Stimulated activated CD8-positive, alpha-beta memory T cell treated with anti-CD3 and anti-CD28 coated beads, Interleukin-7, amount 100 ng/mL, for 4 hours (primary cell): ENCODE data around the gene ZBTB7C.

Experiments
- DNase-seq, 2 donors: peaks; one replicate each; pipeline ENCODE4 v3.0.0-alpha.2; 2020; ENCODE audit warnings: low read depth in 2 of 2

The ZBTB7C gene

GRCh38 chr18:48022531-48023329 lies 386.5 kb downstream of the ZBTB7C start:
- no peak for DNase-seq

- DNase-seq = no peak
Observed at GRCh38 chr18:48022021-48022420, 387.2 kb downstream of the ZBTB7C start.

DNA sequence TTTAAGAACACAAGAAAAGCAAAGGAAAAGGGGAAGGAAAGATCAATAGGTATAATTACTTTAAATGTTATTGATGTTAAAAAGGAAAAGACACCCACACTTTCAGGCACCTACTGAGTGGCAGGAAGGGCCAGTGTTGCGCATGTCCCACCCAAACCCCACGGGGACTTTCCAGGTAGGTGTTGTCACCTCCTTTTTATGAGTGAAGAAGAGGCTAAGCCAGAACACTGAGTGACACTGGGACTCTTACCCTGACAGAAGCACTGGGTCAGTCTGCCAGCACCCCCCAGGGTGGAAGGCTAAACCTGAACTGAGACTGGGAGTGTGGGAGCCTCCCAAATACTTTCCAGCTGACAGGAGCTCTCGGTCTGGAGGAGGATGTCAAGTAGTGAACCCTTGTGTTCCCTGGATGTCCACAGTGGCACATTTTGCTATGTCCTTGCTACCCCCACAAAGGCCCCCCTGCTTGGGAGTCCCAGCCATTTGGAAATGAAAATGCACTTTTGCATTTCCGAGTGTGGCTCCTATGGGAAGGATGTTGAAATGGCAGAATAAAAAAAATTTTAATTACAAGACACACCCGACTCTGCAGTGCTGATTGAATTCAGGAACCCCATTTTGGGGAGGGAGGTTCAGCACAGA lies 387.8 kb downstream of the ZBTB7C start:
- no peak for DNase-seq

DNA sequence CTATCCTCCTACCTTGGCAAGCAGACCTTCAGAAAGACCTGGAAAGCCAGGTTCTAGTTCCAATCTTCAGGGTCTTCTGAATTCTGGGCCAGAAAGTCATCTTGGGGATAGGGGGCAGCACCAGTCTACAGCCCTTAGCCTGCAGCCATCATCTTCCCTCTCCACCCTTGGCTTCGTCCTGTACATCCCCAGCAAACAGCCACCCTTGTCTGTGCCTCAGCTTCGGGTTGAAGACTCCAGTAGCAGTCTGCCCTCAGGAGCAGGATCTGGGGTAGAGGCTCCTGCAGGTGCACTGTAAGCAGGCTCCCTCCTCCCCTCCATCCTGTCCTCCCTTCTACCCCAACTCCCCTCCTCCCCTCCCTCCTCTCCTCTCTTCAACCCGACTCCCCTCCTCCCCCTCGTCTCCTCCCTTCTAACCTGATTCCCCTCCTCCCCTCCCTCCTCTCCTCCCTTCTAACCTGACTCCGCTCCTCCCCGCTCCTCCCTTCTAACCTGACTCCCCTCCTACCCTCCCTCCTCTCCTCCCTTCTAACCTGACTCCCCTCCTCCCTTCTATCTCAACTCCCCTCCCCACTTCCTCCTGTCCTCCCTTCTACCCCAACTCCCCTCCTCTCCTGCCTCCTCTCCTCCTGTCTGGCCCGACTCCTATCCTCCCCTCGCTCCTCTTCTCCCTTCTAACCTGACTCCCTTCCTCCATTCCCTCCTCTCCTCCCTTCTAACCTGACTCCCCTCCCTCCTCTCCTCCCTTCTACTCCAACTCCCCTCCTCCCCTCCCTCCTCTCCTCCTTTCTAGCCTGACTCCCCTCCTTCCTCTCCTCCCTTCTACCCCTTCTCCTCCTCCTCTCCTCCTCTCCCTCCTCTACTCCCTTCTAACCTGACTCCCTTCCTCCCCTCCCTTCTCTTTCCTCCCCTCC lies 388.6 kb downstream of the ZBTB7C start:
- DNase-seq = no peak

DNA sequence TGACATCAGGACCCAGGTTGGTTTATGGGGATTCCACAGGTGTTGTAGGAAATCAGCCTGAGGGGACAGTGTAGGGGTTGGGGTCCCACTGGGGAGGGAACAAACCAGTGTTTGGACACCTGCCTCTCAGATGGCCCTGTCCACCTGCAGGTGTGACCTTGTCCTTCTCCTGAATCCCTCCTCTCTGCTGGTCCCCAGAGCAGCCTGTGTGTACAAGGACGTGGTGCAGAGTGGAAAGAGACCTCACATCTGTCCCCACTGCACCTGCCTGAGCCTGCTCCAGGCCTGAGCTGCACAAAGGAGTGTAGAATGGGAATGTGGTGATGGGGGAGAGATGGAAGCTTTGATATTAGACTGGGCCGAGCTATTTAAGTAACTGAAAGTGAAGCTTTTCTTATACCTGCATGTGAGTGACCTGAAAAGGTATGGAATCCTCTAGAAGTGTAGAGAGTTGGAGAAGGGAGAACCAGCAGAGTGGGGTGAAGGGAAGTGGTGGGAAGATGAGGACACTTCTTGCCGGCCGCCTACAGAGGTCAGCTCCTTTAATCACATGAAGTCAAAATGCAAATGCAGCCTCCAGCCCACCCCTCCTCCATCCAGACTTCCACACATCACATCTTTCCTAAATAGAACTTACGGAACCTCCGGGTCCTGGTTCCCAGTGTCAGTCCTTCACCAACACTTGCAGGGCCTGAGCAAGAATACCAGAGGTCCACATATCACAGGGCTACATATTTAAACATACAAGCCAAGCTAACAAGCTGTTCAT lies 389.4 kb downstream of the ZBTB7C start:
- DNase-seq = no peak

- DNase-seq = no peak
Observed at GRCh38 chr18:48018851-48019250, 390.3 kb downstream of the ZBTB7C start.

DNA sequence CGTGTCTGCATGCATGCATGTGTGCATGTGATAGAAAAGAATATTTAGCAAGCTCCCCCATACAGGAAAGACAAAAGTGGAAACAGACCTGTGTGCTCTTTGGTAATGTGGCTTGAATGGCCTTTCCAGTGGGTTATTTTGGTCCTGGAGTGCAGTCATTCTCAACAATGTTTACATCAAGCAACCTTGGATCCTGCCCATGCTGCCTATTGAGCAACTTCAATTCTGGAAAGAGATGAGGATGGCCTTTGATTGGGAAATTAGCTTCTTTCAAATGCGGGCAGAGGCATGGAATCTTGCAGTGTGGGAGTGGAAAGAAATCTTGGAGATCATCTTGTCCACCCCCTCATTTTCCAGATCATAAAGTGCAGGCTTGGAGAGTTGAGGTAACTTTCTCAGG lies 391.5 kb downstream of the ZBTB7C start:
- DNase-seq = no peak

- DNase-seq = no peak
Observed at GRCh38 chr18:48013162-48013561, 396.0 kb downstream of the ZBTB7C start.

DNA sequence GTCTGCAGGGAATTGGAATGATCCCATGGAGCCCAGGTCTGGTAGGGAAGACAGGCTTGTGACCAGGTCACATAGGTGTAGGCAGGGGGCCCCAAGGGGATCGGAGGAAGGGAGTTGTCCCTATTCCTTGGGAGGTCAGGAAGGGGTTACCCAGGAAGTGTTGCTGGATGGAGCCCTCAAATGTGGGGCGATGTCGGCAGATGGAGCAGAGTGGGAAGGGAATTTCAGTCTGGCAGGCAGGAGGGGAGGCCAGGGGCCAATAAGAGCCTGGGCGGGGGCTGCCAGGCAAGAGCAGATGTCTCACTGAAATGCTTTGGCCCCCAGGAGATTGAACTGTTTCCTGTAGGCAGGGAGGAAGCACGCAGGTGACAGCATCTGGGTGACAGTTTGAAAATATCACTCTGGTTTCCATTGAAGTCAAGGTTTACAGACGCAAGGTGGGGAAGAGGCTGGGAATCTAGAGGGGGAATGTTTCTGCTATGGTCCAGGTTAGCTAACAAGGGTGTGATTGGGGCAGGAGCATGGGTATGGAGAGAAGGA lies 397.2 kb downstream of the ZBTB7C start:
- DNase-seq = no peak

GRCh38 chr18:48010264-48010663 lies 398.9 kb downstream of the ZBTB7C start:
- no peak for DNase-seq

- DNase-seq = no peak
Observed at GRCh38 chr18:48009116-48009745, 400.0 kb downstream of the ZBTB7C start.

DNA sequence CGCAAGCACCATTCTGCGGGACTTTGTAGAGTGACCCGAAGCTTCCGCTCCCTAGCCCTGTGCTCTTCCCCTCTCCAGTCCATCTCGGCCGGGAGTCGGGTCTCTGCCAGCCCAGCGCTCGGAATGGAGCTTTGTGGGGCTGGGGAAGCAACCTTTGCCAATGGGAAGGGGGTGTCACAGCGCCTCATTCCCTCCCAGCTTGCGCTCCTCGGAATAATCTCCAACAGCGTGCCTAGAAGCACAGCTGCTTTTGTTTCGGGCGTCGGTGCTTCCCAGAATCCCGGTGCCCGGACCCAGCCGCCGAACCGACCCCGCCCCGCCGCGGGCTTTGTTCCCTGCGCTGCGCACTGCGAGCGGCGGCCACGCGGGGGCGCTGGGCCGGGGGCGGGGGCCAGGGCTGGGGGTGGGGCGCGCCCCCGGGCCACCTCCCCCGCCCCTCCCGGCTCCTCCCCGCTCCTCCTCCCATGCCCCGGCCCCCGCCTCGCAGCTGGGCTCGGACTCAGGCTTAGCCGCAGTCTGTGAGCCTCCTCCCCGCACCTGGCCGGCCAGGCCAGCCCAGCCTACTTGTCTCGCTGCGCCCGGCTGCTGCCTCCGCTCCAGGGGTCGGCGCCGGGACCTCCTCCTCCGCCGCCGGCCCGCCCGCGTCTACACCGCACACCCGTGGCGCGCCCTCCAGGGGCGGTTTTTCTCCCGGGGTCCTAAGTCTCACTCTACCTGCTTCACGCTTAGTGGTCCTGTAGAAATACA lies 401.1 kb downstream of the ZBTB7C start:
- peak; percentile 8 to 41 for DNase-seq

DNA sequence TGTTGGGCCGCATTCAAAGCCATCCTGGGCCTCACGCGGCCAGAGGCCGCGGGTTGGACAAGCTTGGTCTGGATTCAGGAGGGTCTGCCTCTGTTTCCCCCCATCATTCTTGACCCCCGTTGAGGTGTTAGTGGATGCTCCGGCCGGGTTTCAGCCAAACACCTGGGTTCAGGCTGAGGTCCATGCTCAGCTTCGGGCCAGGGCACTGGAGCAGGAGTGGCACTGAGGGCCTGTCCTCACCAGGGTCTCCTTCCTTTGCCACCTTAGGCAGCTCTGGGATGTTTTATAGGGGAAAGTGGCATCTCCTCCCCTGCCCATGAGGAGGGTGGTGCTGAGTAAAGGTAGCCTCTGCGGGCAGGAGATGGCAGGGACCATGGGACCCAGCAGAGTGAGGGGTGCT lies 401.8 kb downstream of the ZBTB7C start:
- no peak for DNase-seq

DNA sequence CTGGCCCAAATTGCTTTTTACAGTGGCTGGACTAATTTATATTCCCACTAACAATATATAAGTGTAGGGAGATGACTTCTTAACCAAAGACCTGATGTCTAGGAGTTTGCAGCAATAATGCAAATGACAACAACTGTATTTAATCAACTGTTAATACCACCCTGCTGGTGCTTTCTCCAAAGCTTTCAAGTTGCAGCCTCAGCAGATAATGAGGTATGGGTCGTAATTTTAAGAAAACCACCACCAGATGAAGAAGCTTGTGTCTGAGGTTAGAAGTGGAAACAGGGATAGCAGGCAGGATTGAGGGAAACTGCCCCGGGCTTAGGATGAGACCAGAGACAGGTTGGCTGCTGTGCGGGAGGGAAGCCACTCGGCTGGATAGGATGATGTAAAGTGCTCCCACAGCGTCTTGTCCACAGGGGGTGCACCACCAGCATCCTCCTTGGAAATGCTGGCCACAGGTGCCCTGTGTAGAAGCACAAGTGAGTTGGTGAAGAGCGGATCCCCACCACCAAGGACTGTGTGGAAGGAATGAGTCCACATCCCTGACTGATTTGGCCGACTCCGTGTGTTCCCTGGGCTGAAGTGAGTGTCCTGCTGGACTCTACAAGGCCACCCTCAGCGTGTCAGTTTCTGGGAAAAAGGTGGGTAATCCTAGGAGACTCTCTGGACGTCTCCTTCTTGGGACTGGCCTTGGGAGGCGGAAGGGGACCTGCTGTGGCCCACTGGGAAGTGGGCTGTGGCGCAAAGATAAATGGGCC lies 402.6 kb downstream of the ZBTB7C start:
- DNase-seq = no peak

GRCh38 chr18:48004577-48004976 lies 404.6 kb downstream of the ZBTB7C start:
- DNase-seq = no peak

DNA sequence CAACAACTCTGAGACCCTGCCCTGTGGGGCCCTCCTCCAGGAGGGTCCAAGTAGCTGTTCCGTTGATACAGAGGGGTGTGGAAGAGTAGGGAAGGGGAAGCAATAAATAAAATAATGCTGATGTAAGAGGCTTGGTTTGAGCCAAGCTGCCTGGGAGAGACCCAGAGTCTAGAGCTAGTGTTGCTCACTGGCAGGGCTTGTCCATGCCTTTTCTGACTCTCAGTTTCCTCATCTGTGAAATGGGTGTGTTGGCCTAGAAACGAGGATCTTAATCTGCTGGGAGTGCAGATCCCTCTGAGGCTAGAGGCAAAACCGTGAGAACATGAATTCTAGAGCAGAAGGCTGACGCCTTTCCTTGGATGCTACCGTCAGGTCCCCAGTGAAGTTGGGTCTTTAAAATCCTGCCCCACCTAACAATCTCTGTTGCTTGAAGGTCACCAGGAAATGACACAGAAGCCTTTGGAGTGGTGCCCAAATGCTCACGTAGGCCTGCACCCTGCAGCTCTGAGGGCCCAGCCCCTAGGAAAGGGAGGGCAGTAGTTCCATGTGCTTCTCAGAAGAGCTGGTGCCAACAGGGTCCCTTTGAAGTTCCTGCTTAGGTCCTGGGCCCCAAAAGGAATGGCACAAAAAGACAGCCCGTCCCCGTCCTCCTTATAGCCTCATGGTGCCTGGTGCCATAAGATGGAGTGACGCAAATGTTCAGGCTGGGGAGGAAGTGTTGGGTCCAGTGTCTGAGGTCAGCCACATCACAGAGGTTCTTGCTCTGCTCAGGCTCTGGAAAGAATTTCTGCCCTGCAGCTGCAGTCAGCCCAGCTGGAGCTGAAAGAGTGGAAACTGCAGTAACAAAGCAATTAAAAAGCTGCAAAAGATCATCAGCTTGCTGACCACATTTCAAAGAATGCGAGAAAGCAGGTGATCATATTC lies 405.5 kb downstream of the ZBTB7C start:
- no peak for DNase-seq

GRCh38 chr18:48002933-48003365 lies 406.2 kb downstream of the ZBTB7C start:
- no peak for DNase-seq

DNA sequence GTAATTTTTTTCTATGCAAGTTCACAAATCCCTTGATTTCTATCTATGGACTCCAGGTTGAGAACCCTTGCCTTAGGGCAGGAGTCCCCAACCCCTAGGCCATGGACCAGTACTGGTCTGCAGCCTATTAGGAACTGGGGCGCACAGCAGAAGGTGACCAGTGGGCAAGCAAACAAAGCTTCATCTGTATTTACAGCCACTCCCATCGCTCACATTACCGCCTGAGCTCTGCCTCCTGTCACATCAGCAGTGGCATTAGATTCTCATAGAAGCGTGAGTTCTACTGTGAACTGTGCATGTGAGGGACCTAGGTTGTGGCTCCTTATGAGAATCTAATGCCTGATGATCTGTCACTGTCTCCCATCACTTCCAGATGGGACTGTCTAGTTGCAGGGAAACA lies 408.5 kb downstream of the ZBTB7C start:
- no peak for DNase-seq
